ENCODE data around the gene ALDH7A1.
"Not testable (repeated sequence)": the region's sequence is repeated elsewhere in the genome, so short reads cannot be mapped to it uniquely, and the experiment has no call there.

The ALDH7A1 gene

GRCh38 chr5:126521130-126521529 lies 73.9 kb downstream of the ALDH7A1 start:
- Histone ChIP-seq H3K36me3 (replicated peaks; ENCODE audit: insufficient read depth, low read length) (no peaks in the 10 kb centered on the region), H2AFZ (ENCODE audit: low read length) (no peak overlapping the region), H3K4me2 (ENCODE audit: low read depth, low read length) (no peak overlapping the region), H3K27ac (ENCODE audit: low read length) (no peak overlapping the region), H3F3A (ENCODE audit: insufficient read depth, low read length) (no peaks in the 10 kb centered on the region), H4K20me1 (ENCODE audit: insufficient read depth, low read length) (no peaks in the 10 kb centered on the region), H3K27me3 (replicated peaks; ENCODE audit: insufficient read depth, low read length) (no peaks in the 10 kb centered on the region), H3K9me3 (replicated peaks; ENCODE audit: insufficient read depth, low read length) (no peaks in the 10 kb centered on the region), H3K9ac (ENCODE audit: low read length) (no peak overlapping the region), H3K9me2 (replicated peaks; ENCODE audit: insufficient read depth, low read length) (no peaks in the 10 kb centered on the region), H3K4me3 (ENCODE audit: low read length) (no peak overlapping the region), H3K4me1 (ENCODE audit: low read length) (no peaks in the 10 kb centered on the region), H3K79me2 (ENCODE audit: low read length) (no peaks in the 10 kb centered on the region)
- TF ChIP-seq EZH2 (optimal IDR thresholded peaks at IDR 0.05; ENCODE audit: low read depth, low read length), result no peak
- TF ChIP-seq CTCF (IDR thresholded peaks at IDR 0.05; ENCODE audit: low read length), result no peak
- no peak for TF ChIP-seq EZH2phosphoT487 (IDR thresholded peaks at IDR 0.05; ENCODE audit: low read length)
- DNase-seq, result no peak

- H4K20me1 ChIP-seq (ENCODE audit: insufficient read depth, low read length), result no peaks in the 10 kb centered on the region
- TF ChIP-seq EZH2phosphoT487 (IDR thresholded peaks at IDR 0.05; ENCODE audit: low read length), result no peak
- no peak for TF ChIP-seq EZH2 (optimal IDR thresholded peaks at IDR 0.05; ENCODE audit: low read depth, low read length)
- TF ChIP-seq CTCF (IDR thresholded peaks at IDR 0.05; ENCODE audit: low read length), result no peak
- H3K9me2 ChIP-seq (replicated peaks; ENCODE audit: insufficient read depth, low read length), result no peaks in the 10 kb centered on the region
- DNase-seq, result no peak
- no peaks in the 10 kb centered on the region for H3K4me1 ChIP-seq (ENCODE audit: low read length)
- no peaks in the 10 kb centered on the region for H3K36me3 ChIP-seq (replicated peaks; ENCODE audit: insufficient read depth, low read length)
- H3K4me3 ChIP-seq (ENCODE audit: low read length), result no peak overlapping the region
- no peak overlapping the region for H3K9ac ChIP-seq (ENCODE audit: low read length)
- H3F3A ChIP-seq (ENCODE audit: insufficient read depth, low read length), result no peaks in the 10 kb centered on the region
- no peaks in the 10 kb centered on the region for H3K79me2 ChIP-seq (ENCODE audit: low read length)
- no peaks in the 10 kb centered on the region for H3K9me3 ChIP-seq (replicated peaks; ENCODE audit: insufficient read depth, low read length)
- no peak overlapping the region for H3K27ac ChIP-seq (ENCODE audit: low read length)
- H3K4me2 ChIP-seq (ENCODE audit: low read depth, low read length), result no peak overlapping the region
- H3K27me3 ChIP-seq (replicated peaks; ENCODE audit: insufficient read depth, low read length), result no peaks in the 10 kb centered on the region
- H2AFZ ChIP-seq (ENCODE audit: low read length), result no peak overlapping the region
Measured at GRCh38 chr5:126520593-126520953, 74.4 kb downstream of the ALDH7A1 start.

- Histone ChIP-seq H2AFZ (ENCODE audit: low read length) (no peak overlapping the region), H3K27ac (ENCODE audit: low read length) (no peak overlapping the region), H3K4me3 (ENCODE audit: low read length) (no peak overlapping the region)
Measured at GRCh38 chr5:126519637-126520592, 75.1 kb downstream of the ALDH7A1 start.

GRCh38 chr5:126519223-126519622 lies 75.8 kb downstream of the ALDH7A1 start:
- DNase-seq; H3K4me1 ChIP-seq (ENCODE audit: low read length); H3K79me2 ChIP-seq (ENCODE audit: low read length); H3K9me2 ChIP-seq (replicated peaks; ENCODE audit: insufficient read depth, low read length); H3K4me3 ChIP-seq (ENCODE audit: low read length); H3K4me2 ChIP-seq (ENCODE audit: low read depth, low read length); H2AFZ ChIP-seq (ENCODE audit: low read length); H3K36me3 ChIP-seq (replicated peaks; ENCODE audit: insufficient read depth, low read length); H3K9me3 ChIP-seq (replicated peaks; ENCODE audit: insufficient read depth, low read length); H3K27me3 ChIP-seq (replicated peaks; ENCODE audit: insufficient read depth, low read length); H3K27ac ChIP-seq (ENCODE audit: low read length); H4K20me1 ChIP-seq (ENCODE audit: insufficient read depth, low read length); H3F3A ChIP-seq (ENCODE audit: insufficient read depth, low read length); H3K9ac ChIP-seq (ENCODE audit: low read length): not testable (repeated sequence)

More at GRCh38 chr5:126519637-126520592, 75.1 kb downstream of the ALDH7A1 start:
- Histone ChIP-seq H3K4me2 (ENCODE audit: low read depth, low read length) (no peak overlapping the region), H4K20me1 (ENCODE audit: insufficient read depth, low read length) (no peaks in the 10 kb centered on the region), H3F3A (ENCODE audit: insufficient read depth, low read length) (no peaks in the 10 kb centered on the region), H3K27me3 (replicated peaks; ENCODE audit: insufficient read depth, low read length) (no peaks in the 10 kb centered on the region), H3K9ac (ENCODE audit: low read length) (no peak overlapping the region), H3K79me2 (ENCODE audit: low read length) (no peaks in the 10 kb centered on the region), H3K36me3 (replicated peaks; ENCODE audit: insufficient read depth, low read length) (no peaks in the 10 kb centered on the region), H3K9me3 (replicated peaks; ENCODE audit: insufficient read depth, low read length) (no peaks in the 10 kb centered on the region), H3K9me2 (replicated peaks; ENCODE audit: insufficient read depth, low read length) (no peaks in the 10 kb centered on the region), H3K4me1 (ENCODE audit: low read length) (no peaks in the 10 kb centered on the region)
- TF ChIP-seq EZH2 (optimal IDR thresholded peaks at IDR 0.05; ENCODE audit: low read depth, low read length), result no peak
- TF ChIP-seq EZH2phosphoT487 (IDR thresholded peaks at IDR 0.05; ENCODE audit: low read length), result no peak
- no peak for TF ChIP-seq CTCF (IDR thresholded peaks at IDR 0.05; ENCODE audit: low read length)
- no peak for DNase-seq
